ENCODE data around the gene LEMD3. TPM values are rescaled to one million over a fixed set of nuclear protein-coding genes. Genes with fewer than 3 reads are reported as not detected.

LEMD3 gene
- total RNA-seq, 1 donor from 2014 or later: 25.4 TPM

DNA sequence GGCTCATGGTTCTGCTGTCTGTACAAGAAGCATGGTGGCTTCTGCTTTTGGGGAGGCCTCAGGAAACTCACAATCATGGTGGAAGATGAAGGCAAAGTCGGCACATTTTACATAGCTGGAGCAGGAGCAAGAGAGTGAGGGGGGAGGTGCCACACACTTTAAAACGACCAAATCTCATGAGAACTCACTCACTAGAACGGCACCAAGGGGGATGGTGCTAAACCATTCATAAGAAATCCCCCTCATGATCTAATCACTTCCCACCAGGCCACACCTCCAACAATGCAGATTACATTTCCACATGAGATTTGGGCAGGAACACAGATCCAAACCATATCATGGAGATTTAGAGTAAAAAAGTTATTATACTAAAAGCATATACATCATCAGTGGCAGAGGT lies 13.6 kb upstream of the LEMD3 start:
- no peaks in the 10 kb centered on the region for H3K9me3 Mint-ChIP-seq (ENCODE audit: unreplicated experiment)
- TF ChIP-seq, protein P1, sequence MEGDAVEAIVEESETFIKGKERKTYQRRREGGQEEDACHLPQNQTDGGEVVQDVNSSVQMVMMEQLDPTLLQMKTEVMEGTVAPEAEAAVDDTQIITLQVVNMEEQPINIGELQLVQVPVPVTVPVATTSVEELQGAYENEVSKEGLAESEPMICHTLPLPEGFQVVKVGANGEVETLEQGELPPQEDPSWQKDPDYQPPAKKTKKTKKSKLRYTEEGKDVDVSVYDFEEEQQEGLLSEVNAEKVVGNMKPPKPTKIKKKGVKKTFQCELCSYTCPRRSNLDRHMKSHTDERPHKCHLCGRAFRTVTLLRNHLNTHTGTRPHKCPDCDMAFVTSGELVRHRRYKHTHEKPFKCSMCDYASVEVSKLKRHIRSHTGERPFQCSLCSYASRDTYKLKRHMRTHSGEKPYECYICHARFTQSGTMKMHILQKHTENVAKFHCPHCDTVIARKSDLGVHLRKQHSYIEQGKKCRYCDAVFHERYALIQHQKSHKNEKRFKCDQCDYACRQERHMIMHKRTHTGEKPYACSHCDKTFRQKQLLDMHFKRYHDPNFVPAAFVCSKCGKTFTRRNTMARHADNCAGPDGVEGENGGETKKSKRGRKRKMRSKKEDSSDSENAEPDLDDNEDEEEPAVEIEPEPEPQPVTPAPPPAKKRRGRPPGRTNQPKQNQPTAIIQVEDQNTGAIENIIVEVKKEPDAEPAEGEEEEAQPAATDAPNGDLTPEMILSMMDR (IDR thresholded peaks at IDR 0.05; ENCODE audit: partially characterized antibody, unreplicated experiment): no peak
- DNase-seq: no peak
- peaks cover 4% of the 10 kb centered on the region for H3K27me3 Mint-ChIP-seq (ENCODE audit: unreplicated experiment)
- no peaks in the 10 kb centered on the region for H3K36me3 Mint-ChIP-seq (ENCODE audit: unreplicated experiment)
- H3K4me3 Mint-ChIP-seq (ENCODE audit: unreplicated experiment): no peak overlapping the region
- H3K4me1 Mint-ChIP-seq (ENCODE audit: low read depth, unreplicated experiment): no peaks in the 10 kb centered on the region
- H3K27ac Mint-ChIP-seq (ENCODE audit: unreplicated experiment): no peak overlapping the region

DNA sequence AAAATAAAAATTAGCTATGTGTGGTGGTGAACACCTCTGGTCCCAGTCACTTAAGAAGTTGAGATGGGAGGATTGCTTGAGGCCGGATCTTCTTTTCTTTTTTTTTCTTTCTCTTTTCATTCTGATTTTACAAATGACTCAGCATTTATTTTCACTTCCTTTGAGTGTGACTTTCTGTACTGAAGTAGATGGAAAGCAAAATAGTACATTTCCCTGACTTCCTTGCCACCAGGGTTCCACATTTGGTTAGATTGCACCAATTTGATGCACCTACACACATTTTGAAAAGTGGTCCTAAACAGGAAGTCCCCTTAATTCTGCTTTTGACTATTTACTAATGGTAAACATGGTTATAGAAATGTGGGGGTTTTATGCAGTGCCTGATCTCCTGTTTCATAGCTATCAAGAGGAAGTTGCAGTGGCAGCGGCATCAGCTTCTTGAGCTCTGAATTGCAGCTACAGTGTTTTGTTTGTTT lies 13.0 kb upstream of the LEMD3 start:
- H3K4me1 Mint-ChIP-seq (ENCODE audit: low read depth, unreplicated experiment): no peaks in the 10 kb centered on the region
- no peak overlapping the region for H3K4me3 Mint-ChIP-seq (ENCODE audit: unreplicated experiment)
- TF ChIP-seq, protein P1 (IDR thresholded peaks at IDR 0.05; ENCODE audit: partially characterized antibody, unreplicated experiment): no peak
- H3K27me3 Mint-ChIP-seq (ENCODE audit: unreplicated experiment): peaks cover 4% of the 10 kb centered on the region
- H3K9me3 Mint-ChIP-seq (ENCODE audit: unreplicated experiment): no peaks in the 10 kb centered on the region
- no peak overlapping the region for H3K27ac Mint-ChIP-seq (ENCODE audit: unreplicated experiment)
- H3K36me3 Mint-ChIP-seq (ENCODE audit: unreplicated experiment): no peaks in the 10 kb centered on the region
- no peak for DNase-seq

DNA sequence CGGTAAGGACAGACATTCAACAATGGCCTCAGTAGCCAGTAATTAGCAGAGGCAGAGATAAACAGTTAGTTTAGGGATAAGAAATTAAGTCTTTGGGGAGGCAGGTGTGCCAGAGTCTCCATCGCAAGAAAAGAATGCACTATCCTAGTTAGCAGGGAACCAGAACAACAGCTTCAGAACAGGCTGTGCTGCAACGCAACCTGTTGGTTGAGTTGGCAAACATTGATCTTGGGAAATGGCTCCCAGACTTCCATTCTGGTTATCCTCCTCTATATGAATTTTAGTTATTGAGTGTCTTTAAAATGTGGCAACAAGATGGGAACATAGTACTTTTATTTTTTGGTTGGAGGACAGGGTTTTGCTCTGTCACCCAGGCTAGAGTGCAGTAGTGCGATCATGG lies 12.3 kb upstream of the LEMD3 start:
- Mint-ChIP-seq H3K4me3 (ENCODE audit: unreplicated experiment) (no peak overlapping the region), H3K9me3 (ENCODE audit: unreplicated experiment) (no peaks in the 10 kb centered on the region), H3K27ac (ENCODE audit: unreplicated experiment) (no peak overlapping the region), H3K4me1 (ENCODE audit: low read depth, unreplicated experiment) (no peaks in the 10 kb centered on the region), H3K36me3 (ENCODE audit: unreplicated experiment) (no peaks in the 10 kb centered on the region), H3K27me3 (ENCODE audit: unreplicated experiment) (peaks cover 4% of the 10 kb centered on the region)
- no peak for DNase-seq
- TF ChIP-seq, protein P1 (IDR thresholded peaks at IDR 0.05; ENCODE audit: partially characterized antibody, unreplicated experiment): no peak

DNA sequence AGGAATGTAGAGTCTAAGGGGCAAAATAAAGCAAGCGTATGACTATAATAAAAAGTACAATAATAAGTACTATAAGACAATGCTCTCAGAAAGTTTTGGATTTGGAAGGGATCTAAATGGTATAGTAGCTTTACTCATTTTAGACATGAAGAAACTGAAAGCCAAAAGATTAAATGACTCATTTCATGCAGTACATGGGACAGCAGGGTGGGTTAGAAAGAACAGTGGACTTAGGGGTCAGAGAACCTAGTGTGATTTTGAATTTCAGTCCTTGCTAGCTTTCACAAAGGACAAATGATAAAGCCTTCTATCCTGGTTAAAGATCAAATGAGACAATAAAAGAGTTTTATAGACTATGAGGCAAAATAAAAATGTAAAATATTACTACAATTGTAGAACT lies 6.8 kb upstream of the LEMD3 start:
- TF ChIP-seq, protein P1 (IDR thresholded peaks at IDR 0.05; ENCODE audit: partially characterized antibody, unreplicated experiment): no peak
- Mint-ChIP-seq H3K9me3 (ENCODE audit: unreplicated experiment) (no peaks in the 10 kb centered on the region), H3K27ac (ENCODE audit: unreplicated experiment) (no peak overlapping the region), H3K27me3 (ENCODE audit: unreplicated experiment) (peaks cover 2% of the 10 kb centered on the region), H3K4me1 (ENCODE audit: low read depth, unreplicated experiment) (no peaks in the 10 kb centered on the region), H3K36me3 (ENCODE audit: unreplicated experiment) (no peaks in the 10 kb centered on the region), H3K4me3 (ENCODE audit: unreplicated experiment) (no peak overlapping the region)
- no peak for DNase-seq

DNA sequence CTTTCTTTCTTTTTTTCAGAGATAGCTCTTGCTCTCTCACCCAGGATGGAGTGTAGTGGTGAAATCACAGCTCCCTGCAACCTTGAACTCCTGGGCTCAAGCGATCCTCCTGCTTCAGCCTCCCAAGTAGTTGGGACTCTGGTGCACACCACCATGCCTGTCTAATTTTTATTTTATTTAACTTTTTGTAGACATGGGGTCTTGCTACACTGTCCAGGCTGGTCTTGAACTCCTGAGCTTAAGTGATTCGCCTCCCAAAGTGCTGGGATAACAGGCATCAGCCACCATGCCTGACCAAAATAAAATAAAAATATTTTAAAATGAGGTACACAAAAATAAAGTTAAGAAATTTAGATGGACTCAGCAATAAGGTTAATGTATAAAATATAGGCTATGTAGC lies 5.1 kb upstream of the LEMD3 start:
- Mint-ChIP-seq H3K4me3 (ENCODE audit: unreplicated experiment) (no peak overlapping the region), H3K36me3 (ENCODE audit: unreplicated experiment) (no peaks in the 10 kb centered on the region), H3K4me1 (ENCODE audit: low read depth, unreplicated experiment) (no peaks in the 10 kb centered on the region), H3K27me3 (ENCODE audit: unreplicated experiment) (peaks cover 4% of the 10 kb centered on the region), H3K27ac (ENCODE audit: unreplicated experiment) (no peak overlapping the region), H3K9me3 (ENCODE audit: unreplicated experiment) (no peaks in the 10 kb centered on the region)
- DNase-seq: no peak
- TF ChIP-seq, protein P1 (IDR thresholded peaks at IDR 0.05; ENCODE audit: partially characterized antibody, unreplicated experiment): no peak
